Measurements from ENCODE around the gene RGMA.

GRCh38 chr15:93063796-93064690 lies 25.0 kb downstream of the RGMA start:
- no peak for TF ChIP-seq CTCF (IDR thresholded peaks at IDR 0.05; ENCODE audit: insufficient read depth, low read depth, low read length)
- no peak for TF ChIP-seq EZH2 (IDR thresholded peaks at IDR 0.05; ENCODE audit: insufficient read depth, low read length)
